ENCODE measurements around the gene PPP2R2C. TPM values are rescaled to one million over a fixed set of nuclear protein-coding genes. Genes with fewer than 3 reads are reported as not detected.

Gene PPP2R2C
- polyA plus RNA-seq, 4 donors = 0.16 to 2.3 (median 0.81) TPM; not detected in 1

DNA sequence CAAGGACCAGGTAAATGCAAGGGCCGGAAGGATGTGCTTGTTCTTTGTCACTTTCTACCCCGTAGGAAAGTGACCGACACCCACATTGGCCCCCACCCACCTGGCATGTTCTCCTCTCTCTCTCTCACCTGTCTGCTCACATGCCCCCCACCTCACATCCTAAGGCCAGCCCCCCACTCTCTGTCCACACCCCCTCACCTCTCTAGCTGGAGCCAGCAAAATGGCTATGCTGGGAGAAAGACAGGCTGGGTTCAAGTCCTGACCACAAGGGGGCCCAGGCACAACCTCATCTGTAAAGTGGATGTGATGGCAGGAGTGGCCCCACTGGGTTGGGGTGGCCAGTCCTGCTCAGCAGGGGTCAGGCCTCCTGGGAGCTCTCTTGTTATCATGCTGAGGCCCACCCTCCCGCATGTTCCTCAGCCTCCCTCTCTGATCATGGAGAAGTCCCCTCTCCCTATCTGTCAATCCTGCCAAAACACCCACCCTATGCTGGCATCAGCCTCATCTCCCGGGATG, 1.7 kb upstream of the PPP2R2C start:
- FAIRE-seq (no peak), DNase-seq (no peak)
- 42 to 54% (median 50%) methylated on average over 5 of the region's 5 CpGs for whole genome bisulfite sequencing, 3 donors
- H3K4me1 ChIP-seq (ENCODE audit: control insufficient read depth in 3 of 3, insufficient read depth in 2 of 3, low read depth in 1 of 3, low read length in 2 of 3) = no peaks in the 10 kb centered on the region
- H3K27me3 ChIP-seq (ENCODE audit: control insufficient read depth in 3 of 3, insufficient read depth in 3 of 3, low read length in 3 of 3) = peaks cover 15 to 31% (median 22%) of the 10 kb centered on the region in 3 donors
- H3K36me3 ChIP-seq (ENCODE audit: control insufficient read depth in 3 of 3, insufficient read depth in 2 of 3, low read depth in 1 of 3, low read length in 3 of 3) = no peaks in the 10 kb centered on the region
- no peak overlapping the region for H3K27ac ChIP-seq (ENCODE audit: low read depth in 1 of 3, low read length in 2 of 3)
- H3K9me3 ChIP-seq (ENCODE audit: control insufficient read depth in 2 of 2, insufficient read depth in 1 of 2, low read depth in 1 of 2, low read length in 1 of 2) = no peaks in the 10 kb centered on the region
- H3K4me3 ChIP-seq (ENCODE audit: low read depth in 1 of 3, low read length in 3 of 3) = no peak overlapping the region

DNA sequence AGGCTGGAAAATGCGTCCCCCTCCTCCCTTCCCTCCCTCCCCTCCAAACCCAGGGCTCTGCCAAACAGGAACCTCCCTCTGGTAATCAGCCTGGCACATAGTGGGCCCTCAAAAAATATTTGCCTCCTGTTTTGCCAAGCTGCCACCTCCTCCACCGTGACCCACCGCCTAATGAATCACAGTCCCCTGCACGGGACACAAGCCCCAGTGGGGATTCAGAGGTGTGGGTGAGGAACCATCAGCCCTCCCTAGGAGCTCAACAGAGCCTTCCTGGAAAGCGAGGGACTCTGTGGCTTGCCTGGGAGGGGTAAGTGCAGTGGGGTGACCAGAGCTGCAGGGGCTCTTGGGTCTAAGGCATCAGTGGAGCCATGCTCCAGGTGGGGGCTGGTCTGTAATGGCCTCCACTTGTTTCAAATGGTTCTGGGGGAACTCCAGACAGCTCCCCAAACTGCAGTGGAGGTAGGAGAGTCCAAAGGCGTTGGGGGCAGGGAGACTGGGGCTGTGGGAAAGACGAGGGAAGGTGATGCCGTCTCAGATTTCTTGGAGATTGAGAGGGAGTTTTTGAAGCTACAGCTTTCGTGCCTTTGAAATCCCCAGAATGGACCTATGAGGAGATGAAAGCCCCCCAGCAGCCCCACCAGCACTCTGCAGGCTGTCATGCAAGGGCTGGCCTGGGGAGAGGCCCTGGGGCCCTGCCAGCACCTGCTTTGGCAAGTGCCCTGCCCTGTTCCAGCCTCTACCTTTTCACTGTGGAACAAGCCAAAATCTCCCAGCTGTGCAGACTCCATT, 1.0 kb upstream of the PPP2R2C start:
- FAIRE-seq = no peak
- H3K4me3 ChIP-seq (ENCODE audit: low read depth in 1 of 3, low read length in 3 of 3) = no peak overlapping the region
- DNase-seq = no peak
- H3K27me3 ChIP-seq (ENCODE audit: control insufficient read depth in 3 of 3, insufficient read depth in 3 of 3, low read length in 3 of 3) = peaks cover 15 to 33% (median 21%) of the 10 kb centered on the region in 3 donors
- H3K27ac ChIP-seq (ENCODE audit: low read depth in 1 of 3, low read length in 2 of 3) = no peak overlapping the region
- H3K9me3 ChIP-seq (ENCODE audit: control insufficient read depth in 2 of 2, insufficient read depth in 1 of 2, low read depth in 1 of 2, low read length in 1 of 2) = no peaks in the 10 kb centered on the region
- no peaks in the 10 kb centered on the region for H3K4me1 ChIP-seq (ENCODE audit: control insufficient read depth in 3 of 3, insufficient read depth in 2 of 3, low read depth in 1 of 3, low read length in 2 of 3)
- H3K36me3 ChIP-seq (ENCODE audit: control insufficient read depth in 3 of 3, insufficient read depth in 2 of 3, low read depth in 1 of 3, low read length in 3 of 3) = no peaks in the 10 kb centered on the region
- 35 to 40% (median 40%) methylated on average over 9 of the region's 9 CpGs for WGBS, 3 donors

DNA sequence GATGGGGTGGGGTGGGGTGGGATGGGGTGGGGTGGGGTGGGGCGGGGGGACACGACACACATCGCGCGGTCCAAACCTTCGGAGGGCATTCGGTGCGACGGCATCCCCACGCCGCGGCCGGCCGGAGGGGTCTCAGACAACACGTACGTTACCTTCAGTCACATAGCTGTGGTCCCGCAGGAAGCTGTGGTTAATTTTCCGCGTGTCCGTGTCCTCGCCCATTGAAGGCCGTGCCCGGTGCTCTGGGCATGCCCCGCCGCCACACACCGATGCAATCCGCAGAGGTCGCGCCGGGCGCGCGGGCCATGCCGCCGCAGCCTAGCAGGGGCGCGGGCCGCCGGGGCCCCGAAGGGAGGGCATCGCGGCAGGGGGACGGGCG, 417 bp downstream of the PPP2R2C start:
- H3K36me3 ChIP-seq (ENCODE audit: control insufficient read depth in 3 of 3, insufficient read depth in 2 of 3, low read depth in 1 of 3, low read length in 3 of 3) = no peaks in the 10 kb centered on the region
- FAIRE-seq = no peak
- no peak overlapping the region for H3K27ac ChIP-seq (ENCODE audit: low read depth in 1 of 3, low read length in 2 of 3)
- DNase-seq = peak in 1 of 2 donors; percentile 5
- 2 to 11% (median 7%) methylated on average over 34 to 44 of the region's 44 CpGs for WGBS, 3 donors
- peak overlapping the region in 1 of 3 donors; percentile 8 for H3K4me3 ChIP-seq (ENCODE audit: low read depth in 1 of 3, low read length in 3 of 3)
- no peaks in the 10 kb centered on the region for H3K4me1 ChIP-seq (ENCODE audit: control insufficient read depth in 3 of 3, insufficient read depth in 2 of 3, low read depth in 1 of 3, low read length in 2 of 3)
- peaks cover 15 to 40% (median 20%) of the 10 kb centered on the region in 3 donors for H3K27me3 ChIP-seq (ENCODE audit: control insufficient read depth in 3 of 3, insufficient read depth in 3 of 3, low read length in 3 of 3)
- no peaks in the 10 kb centered on the region for H3K9me3 ChIP-seq (ENCODE audit: control insufficient read depth in 2 of 2, insufficient read depth in 1 of 2, low read depth in 1 of 2, low read length in 1 of 2)

DNA sequence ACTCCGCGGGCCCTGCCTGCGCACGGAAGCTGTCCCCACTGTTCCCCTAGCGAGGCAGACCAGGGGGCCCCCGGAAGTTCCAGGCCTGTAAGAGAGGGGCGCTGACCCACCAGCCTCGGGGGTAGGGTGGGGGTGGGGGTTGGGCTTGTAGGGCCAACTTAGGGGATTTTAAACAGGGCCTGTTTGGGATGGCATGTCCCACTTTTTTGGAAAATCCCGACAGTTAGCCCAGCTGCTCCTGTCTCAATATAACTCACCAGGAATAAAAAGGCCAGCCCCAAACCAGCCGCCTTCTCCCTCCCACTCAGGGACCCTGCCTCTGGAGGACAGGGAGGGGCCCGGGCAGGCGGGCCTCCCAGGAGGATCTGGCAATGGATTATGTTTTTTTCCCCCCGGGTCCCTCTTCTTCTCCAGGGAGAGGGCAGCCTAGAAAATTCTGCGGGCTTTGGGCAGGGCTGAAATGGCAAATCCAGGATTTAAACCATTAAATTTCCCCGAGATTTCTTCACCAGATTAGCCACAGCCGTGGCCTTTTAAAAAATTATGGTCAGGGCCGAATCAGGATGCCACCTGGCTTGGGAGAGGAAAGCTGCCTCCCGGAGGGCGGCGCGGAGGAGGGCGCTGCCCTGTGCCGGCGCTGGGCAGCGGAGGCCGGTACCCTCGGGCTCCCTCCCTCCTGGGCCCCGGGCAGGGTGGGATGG, 957 bp downstream of the PPP2R2C start:
- peaks cover 15 to 40% (median 20%) of the 10 kb centered on the region in 3 donors for H3K27me3 ChIP-seq (ENCODE audit: control insufficient read depth in 3 of 3, insufficient read depth in 3 of 3, low read length in 3 of 3)

DNA sequence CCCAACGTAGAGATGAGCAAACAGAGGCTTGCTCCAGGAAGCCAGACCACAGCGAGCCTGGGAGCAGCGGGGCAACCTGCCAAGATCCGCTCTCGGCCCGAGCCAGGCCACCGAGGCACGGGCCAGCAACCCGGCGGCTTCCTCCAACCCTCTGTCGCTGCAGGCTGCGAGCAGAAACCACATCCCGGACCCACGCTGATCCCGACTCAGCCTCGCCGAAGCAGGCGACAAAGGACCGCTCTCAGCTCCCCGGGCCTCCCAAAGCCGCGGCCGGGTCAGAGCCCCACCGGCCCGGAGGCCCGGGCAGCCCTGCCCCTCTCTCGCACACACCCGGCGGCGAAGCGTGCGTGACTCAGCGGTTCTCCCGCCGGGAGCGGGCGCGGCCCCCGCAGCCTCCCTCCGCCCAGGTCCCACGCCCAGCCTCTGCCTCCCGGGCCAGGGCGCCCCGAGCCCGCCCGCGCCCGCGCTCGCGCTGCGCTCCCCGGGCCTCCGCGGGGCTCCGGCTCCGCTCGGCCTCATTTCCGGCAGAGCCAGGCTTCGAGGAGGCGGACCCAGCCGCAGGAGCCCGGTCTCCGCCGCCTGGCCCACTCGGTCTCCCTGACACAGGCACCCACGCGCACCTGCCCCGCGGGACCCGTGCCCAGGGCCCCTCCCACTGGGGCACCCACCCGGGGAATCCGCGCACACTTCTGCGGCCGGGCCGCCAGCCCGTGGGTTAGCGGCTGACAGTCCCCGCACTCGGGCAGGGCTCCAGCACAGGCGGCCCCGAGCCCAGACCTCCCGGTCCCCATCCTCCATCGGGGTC, 1.7 kb downstream of the PPP2R2C start:
- H3K4me1 ChIP-seq (ENCODE audit: control insufficient read depth in 3 of 3, insufficient read depth in 2 of 3, low read depth in 1 of 3, low read length in 2 of 3) = no peaks in the 10 kb centered on the region
- peaks cover 15 to 40% (median 20%) of the 10 kb centered on the region in 3 donors for H3K27me3 ChIP-seq (ENCODE audit: control insufficient read depth in 3 of 3, insufficient read depth in 3 of 3, low read length in 3 of 3)
- DNase-seq = peak in 1 of 2 donors; percentile 9
- 1 to 2% (median 1%) methylated on average over 60 to 85 of the region's 85 CpGs for WGBS, 3 donors
- H3K9me3 ChIP-seq (ENCODE audit: control insufficient read depth in 2 of 2, insufficient read depth in 1 of 2, low read depth in 1 of 2, low read length in 1 of 2) = no peaks in the 10 kb centered on the region
- H3K36me3 ChIP-seq (ENCODE audit: control insufficient read depth in 3 of 3, insufficient read depth in 2 of 3, low read depth in 1 of 3, low read length in 3 of 3) = no peaks in the 10 kb centered on the region
- FAIRE-seq = no peak
- no peak overlapping the region for H3K27ac ChIP-seq (ENCODE audit: low read depth in 1 of 3, low read length in 2 of 3)
- H3K4me3 ChIP-seq (ENCODE audit: low read depth in 1 of 3, low read length in 3 of 3) = peak overlapping the region in 1 of 3 donors; percentile 13

More for the DNA sequence above, 957 bp downstream of the PPP2R2C start:
- 4 to 9% (median 8%) methylated on average over 19 to 28 of the region's 28 CpGs for WGBS, 3 donors
- Histone ChIP-seq H3K4me3 (ENCODE audit: low read depth in 1 of 3, low read length in 3 of 3) (no peak overlapping the region), H3K9me3 (ENCODE audit: control insufficient read depth in 2 of 2, insufficient read depth in 1 of 2, low read depth in 1 of 2, low read length in 1 of 2) (no peaks in the 10 kb centered on the region), H3K4me1 (ENCODE audit: control insufficient read depth in 3 of 3, insufficient read depth in 2 of 3, low read depth in 1 of 3, low read length in 2 of 3) (no peaks in the 10 kb centered on the region), H3K36me3 (ENCODE audit: control insufficient read depth in 3 of 3, insufficient read depth in 2 of 3, low read depth in 1 of 3, low read length in 3 of 3) (no peaks in the 10 kb centered on the region), H3K27ac (ENCODE audit: low read depth in 1 of 3, low read length in 2 of 3) (no peak overlapping the region)
- no peak for DNase-seq
- FAIRE-seq = no peak

DNA sequence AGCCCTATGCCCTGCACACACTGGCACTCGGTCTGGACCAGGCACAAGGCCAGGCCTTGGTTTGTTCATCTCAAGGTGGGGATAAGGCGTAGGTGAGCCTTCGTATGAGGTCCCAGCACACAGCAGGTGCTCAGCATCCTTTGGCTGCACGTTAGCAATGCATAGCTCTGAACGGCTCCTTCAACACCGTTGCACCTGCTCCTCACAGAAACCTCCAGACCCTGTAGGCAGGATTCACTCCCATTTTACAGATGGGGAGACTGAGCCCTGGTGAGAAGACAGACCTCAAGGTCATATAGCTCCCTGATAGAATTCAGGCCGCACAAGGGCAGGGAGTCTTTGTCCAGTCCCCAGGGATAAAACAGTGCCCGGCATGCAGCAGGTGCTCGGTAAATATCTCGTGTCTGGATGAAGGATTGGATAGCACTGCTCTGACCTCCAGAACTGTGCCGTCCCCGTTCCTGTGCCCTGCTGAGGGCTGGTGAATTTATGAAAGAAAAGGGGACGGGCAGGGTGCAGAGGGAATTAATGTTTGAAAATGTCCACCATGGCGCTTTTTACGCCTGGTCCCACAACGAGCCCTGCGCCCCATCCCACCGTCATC, 2.4 kb downstream of the PPP2R2C start:
- Histone ChIP-seq H3K9me3 (ENCODE audit: control insufficient read depth in 2 of 2, insufficient read depth in 1 of 2, low read depth in 1 of 2, low read length in 1 of 2) (no peaks in the 10 kb centered on the region), H3K4me3 (ENCODE audit: low read depth in 1 of 3, low read length in 3 of 3) (no peak overlapping the region), H3K27ac (ENCODE audit: low read depth in 1 of 3, low read length in 2 of 3) (no peak overlapping the region), H3K36me3 (ENCODE audit: control insufficient read depth in 3 of 3, insufficient read depth in 2 of 3, low read depth in 1 of 3, low read length in 3 of 3) (no peaks in the 10 kb centered on the region), H3K27me3 (ENCODE audit: control insufficient read depth in 3 of 3, insufficient read depth in 3 of 3, low read length in 3 of 3) (peaks cover 15 to 40% (median 20%) of the 10 kb centered on the region in 3 donors), H3K4me1 (ENCODE audit: control insufficient read depth in 3 of 3, insufficient read depth in 2 of 3, low read depth in 1 of 3, low read length in 2 of 3) (no peaks in the 10 kb centered on the region)
- WGBS, 3 donors = 36 to 52% (median 43%) methylated on average over 18 of the region's 18 CpGs
- FAIRE-seq = no peak
- no peak for DNase-seq

DNA sequence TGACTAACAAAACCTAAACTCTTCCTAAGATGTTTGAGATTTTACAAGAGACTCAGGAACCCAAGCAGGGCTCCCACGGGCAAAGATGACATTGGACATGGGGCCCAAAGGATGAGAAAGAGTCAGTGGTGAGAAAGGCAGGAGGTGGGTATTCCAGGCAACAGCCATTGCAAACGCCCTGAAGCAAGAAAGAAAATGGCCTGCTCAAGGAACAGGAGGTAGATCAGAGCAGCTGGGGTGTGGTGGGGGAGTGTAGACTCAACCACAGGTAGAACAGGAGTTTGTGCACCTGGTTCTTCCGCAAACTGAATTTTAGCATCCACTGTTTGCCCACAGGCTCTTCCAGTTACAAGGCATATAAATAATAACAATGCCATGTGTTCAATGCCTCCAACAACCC, 3.3 kb downstream of the PPP2R2C start:
- Histone ChIP-seq H3K4me1 (ENCODE audit: control insufficient read depth in 3 of 3, insufficient read depth in 2 of 3, low read depth in 1 of 3, low read length in 2 of 3) (no peaks in the 10 kb centered on the region), H3K27ac (ENCODE audit: low read depth in 1 of 3, low read length in 2 of 3) (no peak overlapping the region), H3K36me3 (ENCODE audit: control insufficient read depth in 3 of 3, insufficient read depth in 2 of 3, low read depth in 1 of 3, low read length in 3 of 3) (no peaks in the 10 kb centered on the region), H3K4me3 (ENCODE audit: low read depth in 1 of 3, low read length in 3 of 3) (no peak overlapping the region), H3K27me3 (ENCODE audit: control insufficient read depth in 3 of 3, insufficient read depth in 3 of 3, low read length in 3 of 3) (peaks cover 15 to 40% (median 20%) of the 10 kb centered on the region in 3 donors), H3K9me3 (ENCODE audit: control insufficient read depth in 2 of 2, insufficient read depth in 1 of 2, low read depth in 1 of 2, low read length in 1 of 2) (no peaks in the 10 kb centered on the region)
- 31 to 73% (median 36%) methylated on average over 3 of the region's 3 CpGs for WGBS, 3 donors
- DNase-seq (no peak), FAIRE-seq (no peak)

DNA sequence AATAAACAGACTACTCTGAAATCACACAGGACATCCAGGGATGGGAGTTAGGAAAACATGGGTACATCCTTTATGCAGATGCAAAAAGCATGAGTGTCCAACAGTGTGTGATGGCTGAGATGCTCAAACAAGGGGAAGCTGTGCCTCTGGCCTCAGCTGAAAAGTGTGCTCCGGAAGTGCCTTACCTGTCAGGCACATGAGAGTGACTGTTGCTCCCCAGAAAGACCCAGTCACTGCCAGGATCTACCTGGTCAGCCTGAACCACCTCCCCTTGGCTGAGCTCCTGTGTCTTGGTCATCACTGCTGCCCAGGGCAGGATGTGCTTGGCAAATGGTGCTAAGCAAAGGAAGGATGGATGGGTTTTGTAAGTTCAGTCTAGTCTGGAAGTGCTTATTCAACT, 4.0 kb downstream of the PPP2R2C start:
- FAIRE-seq (no peak), DNase-seq (no peak)
- peaks cover 15 to 35% (median 19%) of the 10 kb centered on the region in 3 donors for H3K27me3 ChIP-seq (ENCODE audit: control insufficient read depth in 3 of 3, insufficient read depth in 3 of 3, low read length in 3 of 3)
- WGBS, 3 donors = 84 to 94% (median 87%) methylated on average over 1 of the region's 1 CpG
- no peaks in the 10 kb centered on the region for H3K9me3 ChIP-seq (ENCODE audit: control insufficient read depth in 2 of 2, insufficient read depth in 1 of 2, low read depth in 1 of 2, low read length in 1 of 2)
- H3K4me1 ChIP-seq (ENCODE audit: control insufficient read depth in 3 of 3, insufficient read depth in 2 of 3, low read depth in 1 of 3, low read length in 2 of 3) = no peaks in the 10 kb centered on the region
- no peaks in the 10 kb centered on the region for H3K36me3 ChIP-seq (ENCODE audit: control insufficient read depth in 3 of 3, insufficient read depth in 2 of 3, low read depth in 1 of 3, low read length in 3 of 3)
- no peak overlapping the region for H3K27ac ChIP-seq (ENCODE audit: low read depth in 1 of 3, low read length in 2 of 3)
- H3K4me3 ChIP-seq (ENCODE audit: low read depth in 1 of 3, low read length in 3 of 3) = no peak overlapping the region
